ENCODE measurements around the gene SH3D19.

The SH3D19 gene

GRCh38 chr4:151233600-151233999 is 91.8 kb downstream of the SH3D19 start:
- no peaks in the 10 kb centered on the region for H3K36me3 Mint-ChIP-seq
- peaks cover 10% of the 10 kb centered on the region for H3K27me3 Mint-ChIP-seq
- no peak overlapping the region for H3K27ac Mint-ChIP-seq
- H3K9me3 Mint-ChIP-seq: peaks cover 5% of the 10 kb centered on the region
- H3K4me3 Mint-ChIP-seq: no peak overlapping the region
- H3K4me1 Mint-ChIP-seq: no peaks in the 10 kb centered on the region
- ATAC-seq: no peak

- no peak overlapping the region for H3K4me3 Mint-ChIP-seq
- H3K36me3 Mint-ChIP-seq: no peaks in the 10 kb centered on the region
- ATAC-seq: no peak
- H3K27ac Mint-ChIP-seq: no peak overlapping the region
- peaks cover 10% of the 10 kb centered on the region for H3K27me3 Mint-ChIP-seq
- H3K4me1 Mint-ChIP-seq: no peaks in the 10 kb centered on the region
- peaks cover 5% of the 10 kb centered on the region for H3K9me3 Mint-ChIP-seq
Observed at GRCh38 chr4:151231915-151232595, 93.3 kb downstream of the SH3D19 start.

- Mint-ChIP-seq H3K9me3 (peaks cover 5% of the 10 kb centered on the region), H3K4me1 (no peaks in the 10 kb centered on the region), H3K27me3 (peaks cover 22% of the 10 kb centered on the region), H3K4me3 (no peak overlapping the region), H3K36me3 (no peaks in the 10 kb centered on the region), H3K27ac (no peak overlapping the region)
- ATAC-seq: no peak
Observed at GRCh38 chr4:151228189-151229119, 97.0 kb downstream of the SH3D19 start.

GRCh38 chr4:151227731-151228130 is 97.7 kb downstream of the SH3D19 start:
- H3K9me3 Mint-ChIP-seq: peaks cover 5% of the 10 kb centered on the region
- H3K27me3 Mint-ChIP-seq: peaks cover 29% of the 10 kb centered on the region
- H3K27ac Mint-ChIP-seq: no peak overlapping the region
- no peak for ATAC-seq
- H3K4me3 Mint-ChIP-seq: no peak overlapping the region
- H3K36me3 Mint-ChIP-seq: no peaks in the 10 kb centered on the region
- no peaks in the 10 kb centered on the region for H3K4me1 Mint-ChIP-seq

GRCh38 chr4:151227172-151227571 is 98.2 kb downstream of the SH3D19 start:
- Mint-ChIP-seq H3K4me3 (no peak overlapping the region), H3K27ac (no peak overlapping the region), H3K9me3 (peaks cover 5% of the 10 kb centered on the region), H3K36me3 (no peaks in the 10 kb centered on the region), H3K4me1 (no peaks in the 10 kb centered on the region), H3K27me3 (peaks cover 32% of the 10 kb centered on the region)
- ATAC-seq: no peak

GRCh38 chr4:151226004-151226932 is 99.1 kb downstream of the SH3D19 start:
- Mint-ChIP-seq H3K36me3 (no peaks in the 10 kb centered on the region), H3K27me3 (peaks cover 32% of the 10 kb centered on the region), H3K27ac (no peak overlapping the region), H3K4me3 (no peak overlapping the region), H3K9me3 (peaks cover 5% of the 10 kb centered on the region), H3K4me1 (no peaks in the 10 kb centered on the region)
- no peak for ATAC-seq

GRCh38 chr4:151223465-151223864 is 101.9 kb downstream of the SH3D19 start:
- Mint-ChIP-seq H3K4me1 (no peaks in the 10 kb centered on the region), H3K27me3 (peaks cover 22% of the 10 kb centered on the region), H3K27ac (no peak overlapping the region), H3K4me3 (no peak overlapping the region), H3K9me3 (no peaks in the 10 kb centered on the region), H3K36me3 (no peaks in the 10 kb centered on the region)
- no peak for ATAC-seq

- Mint-ChIP-seq H3K4me3 (no peak overlapping the region), H3K27ac (no peak overlapping the region), H3K9me3 (no peaks in the 10 kb centered on the region), H3K27me3 (peaks cover 22% of the 10 kb centered on the region), H3K4me1 (no peaks in the 10 kb centered on the region), H3K36me3 (no peaks in the 10 kb centered on the region)
- no peak for ATAC-seq
Observed at GRCh38 chr4:151219948-151220347, 105.5 kb downstream of the SH3D19 start.

- Mint-ChIP-seq H3K4me3 (no peak overlapping the region), H3K27me3 (peaks cover 17% of the 10 kb centered on the region), H3K36me3 (no peaks in the 10 kb centered on the region), H3K27ac (no peak overlapping the region), H3K9me3 (no peaks in the 10 kb centered on the region), H3K4me1 (no peaks in the 10 kb centered on the region)
- ATAC-seq: no peak
Observed at GRCh38 chr4:151219091-151219490, 106.3 kb downstream of the SH3D19 start.

- H3K36me3 Mint-ChIP-seq: no peaks in the 10 kb centered on the region
- H3K4me1 Mint-ChIP-seq: no peaks in the 10 kb centered on the region
- H3K27ac Mint-ChIP-seq: no peak overlapping the region
- no peaks in the 10 kb centered on the region for H3K9me3 Mint-ChIP-seq
- ATAC-seq: no peak
- H3K27me3 Mint-ChIP-seq: peaks cover 9% of the 10 kb centered on the region
- no peak overlapping the region for H3K4me3 Mint-ChIP-seq
Observed at GRCh38 chr4:151218343-151218742, 107.1 kb downstream of the SH3D19 start.

- ATAC-seq: no peak
- H3K9me3 Mint-ChIP-seq: no peaks in the 10 kb centered on the region
- H3K4me1 Mint-ChIP-seq: no peaks in the 10 kb centered on the region
- H3K4me3 Mint-ChIP-seq: no peak overlapping the region
- no peaks in the 10 kb centered on the region for H3K27me3 Mint-ChIP-seq
- H3K36me3 Mint-ChIP-seq: no peaks in the 10 kb centered on the region
- no peak overlapping the region for H3K27ac Mint-ChIP-seq
Observed at GRCh38 chr4:151217326-151217725, 108.1 kb downstream of the SH3D19 start.

GRCh38 chr4:151215295-151215694 is 110.1 kb downstream of the SH3D19 start:
- H3K36me3 Mint-ChIP-seq: no peaks in the 10 kb centered on the region
- no peak for ATAC-seq
- no peaks in the 10 kb centered on the region for H3K4me1 Mint-ChIP-seq
- no peak overlapping the region for H3K27ac Mint-ChIP-seq
- H3K9me3 Mint-ChIP-seq: no peaks in the 10 kb centered on the region
- H3K4me3 Mint-ChIP-seq: no peak overlapping the region
- H3K27me3 Mint-ChIP-seq: no peaks in the 10 kb centered on the region

- Mint-ChIP-seq H3K36me3 (no peaks in the 10 kb centered on the region), H3K9me3 (no peaks in the 10 kb centered on the region), H3K4me3 (no peak overlapping the region), H3K27ac (no peak overlapping the region), H3K27me3 (no peaks in the 10 kb centered on the region), H3K4me1 (no peaks in the 10 kb centered on the region)
- ATAC-seq: no peak
Observed at GRCh38 chr4:151207868-151208267, 117.5 kb downstream of the SH3D19 start.

GRCh38 chr4:151207186-151207585 is 118.2 kb downstream of the SH3D19 start:
- H3K36me3 Mint-ChIP-seq: no peaks in the 10 kb centered on the region
- no peak for ATAC-seq
- H3K9me3 Mint-ChIP-seq: no peaks in the 10 kb centered on the region
- no peaks in the 10 kb centered on the region for H3K4me1 Mint-ChIP-seq
- H3K27ac Mint-ChIP-seq: no peak overlapping the region
- H3K27me3 Mint-ChIP-seq: no peaks in the 10 kb centered on the region
- no peak overlapping the region for H3K4me3 Mint-ChIP-seq
